GM12891 (cell line): Measurements from ENCODE around the gene COX19.

Source experiments
- DNase-seq: peaks from one replicate; pipeline ENCODE4 v3.0.0; 2011; ENCODE audit warnings: low spot score; ENCODE audit not compliant: insufficient read length
- FAIRE-seq: peaks from 2 replicates; lab custom pipeline; 2011; peaks lifted over from hg19 to GRCh38; lab: Jason Lieb, UNC
- PAX5 ChIP-seq: IDR thresholded peaks from 2 replicates; pipeline ENCODE4 v1.6.1; 2011; ENCODE audit warnings: low read length, moderate library complexity, mild to moderate bottlenecking; ENCODE audit not compliant: insufficient read depth, severe bottlenecking
- POLR2A ChIP-seq: IDR thresholded peaks from 2 replicates; pipeline ENCODE4 v1.6.1; 2011; ENCODE audit warnings: low read depth, low read length, control low read depth
- POLR2AphosphoS5 ChIP-seq: IDR thresholded peaks from 2 replicates; pipeline ENCODE4 v1.6.1; 2011; ENCODE audit warnings: low read depth, low read length, control low read depth
- POU2F2 ChIP-seq: IDR thresholded peaks from 2 replicates; pipeline ENCODE4 v1.6.1; 2011; ENCODE audit warnings: low read depth, mild to moderate bottlenecking, control low read depth, low read length, moderate library complexity
- SPI1 ChIP-seq: IDR thresholded peaks from 2 replicates; pipeline ENCODE4 v1.6.1; 2011; ENCODE audit warnings: low read depth, low read length, control low read depth
- TAF1 ChIP-seq: IDR thresholded peaks from 2 replicates; pipeline ENCODE4 v1.6.1; 2011; ENCODE audit warnings: low read depth, low read length, control low read depth

COX19 gene

DNA sequence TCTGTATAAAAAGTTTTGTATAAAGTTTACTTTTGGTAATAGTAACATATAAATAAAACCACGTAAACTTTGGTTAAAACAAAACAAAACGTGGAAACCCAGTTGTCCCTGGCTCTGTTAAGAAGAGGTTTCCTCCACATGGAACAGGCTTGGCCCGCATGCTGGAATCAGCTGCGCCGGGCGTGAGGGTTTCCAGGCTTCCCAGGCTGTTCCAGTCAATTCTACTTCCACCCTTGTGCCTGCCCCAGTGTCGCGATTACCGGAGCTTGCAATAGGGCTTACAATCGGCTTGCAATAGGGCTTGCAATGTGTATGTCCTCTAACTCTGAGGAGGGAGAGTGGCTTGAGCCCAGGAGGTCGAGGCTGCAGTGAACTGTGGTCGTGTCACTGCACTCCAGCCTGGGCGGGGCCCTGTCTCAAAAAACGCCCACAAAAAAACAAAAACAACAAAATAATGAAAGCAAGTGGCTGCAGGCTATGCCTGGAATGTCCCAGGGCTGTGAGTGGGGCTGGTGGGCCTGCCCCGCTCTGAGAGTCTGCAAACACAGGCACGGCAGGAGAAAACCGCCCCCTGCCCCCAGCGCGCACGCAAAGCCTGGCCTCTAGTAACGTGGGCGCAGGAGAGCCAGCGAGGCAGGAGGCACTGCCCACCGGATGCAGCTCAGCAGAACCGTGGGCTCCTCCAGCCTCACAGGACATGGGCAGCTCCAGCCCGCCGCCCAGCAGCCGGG, 24.0 kb upstream of the COX19 start:
- FAIRE-seq, result no peak
- no peak for DNase-seq
- TF ChIP-seq SPI1 (no peak), TAF1 (no peak), POU2F2 (no peak), POLR2AphosphoS5 (no peak), PAX5 (no peak), POLR2A (no peak)

DNA sequence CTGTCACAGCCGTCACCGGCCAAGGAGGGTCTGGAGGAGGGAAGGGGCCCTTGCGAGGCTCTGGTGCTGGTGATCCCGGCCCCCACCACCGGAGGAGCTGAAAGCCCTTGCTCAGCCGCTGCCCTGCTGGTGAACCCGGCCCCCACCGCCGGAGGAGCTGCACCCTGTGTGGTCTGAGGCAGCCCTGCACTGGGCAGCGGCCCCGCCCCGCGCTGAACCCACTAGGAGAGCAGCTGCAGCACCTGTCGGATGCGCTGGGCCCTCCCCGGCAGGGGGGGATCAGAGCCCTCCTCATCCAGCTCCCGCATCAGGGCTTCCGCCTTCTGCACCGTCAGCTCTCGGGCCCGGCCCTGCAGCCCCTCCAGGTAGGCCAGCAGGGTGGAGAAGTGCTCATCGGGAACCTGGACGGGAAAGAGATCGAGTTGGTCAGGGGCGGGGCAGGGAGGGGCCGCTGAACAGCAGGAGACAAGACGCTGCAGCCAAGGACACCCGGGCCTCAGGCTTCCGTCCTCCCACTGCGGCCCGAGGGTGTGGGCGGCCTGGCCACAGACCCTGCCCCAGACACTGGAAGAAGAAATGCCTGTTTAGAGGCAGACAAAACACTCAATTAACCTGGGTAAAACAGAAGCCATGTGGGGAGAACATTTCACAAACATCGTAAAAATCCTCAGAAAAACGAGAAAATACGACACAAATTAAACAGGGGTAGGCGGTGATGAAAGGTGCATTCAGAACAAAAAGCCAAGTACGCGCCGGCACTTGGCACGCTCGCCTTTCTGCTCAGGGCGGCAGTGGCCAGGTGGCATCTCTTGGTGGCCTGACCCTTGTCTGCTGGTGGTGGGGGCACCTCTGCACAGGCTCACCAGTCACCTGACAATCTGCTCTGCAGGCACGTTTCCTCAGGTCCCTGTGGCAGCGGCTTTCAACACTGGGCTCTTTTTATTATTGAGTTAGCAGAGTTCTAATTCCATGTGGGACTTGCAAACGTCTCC, 22.4 kb upstream of the COX19 start:
- TF ChIP-seq TAF1, result no peak
- no peak for TF ChIP-seq POU2F2
- TF ChIP-seq PAX5, result no peak
- TF ChIP-seq POLR2A, result no peak
- TF ChIP-seq SPI1, result no peak
- no peak for TF ChIP-seq POLR2AphosphoS5
- FAIRE-seq (no peak), DNase-seq (no peak)

DNA sequence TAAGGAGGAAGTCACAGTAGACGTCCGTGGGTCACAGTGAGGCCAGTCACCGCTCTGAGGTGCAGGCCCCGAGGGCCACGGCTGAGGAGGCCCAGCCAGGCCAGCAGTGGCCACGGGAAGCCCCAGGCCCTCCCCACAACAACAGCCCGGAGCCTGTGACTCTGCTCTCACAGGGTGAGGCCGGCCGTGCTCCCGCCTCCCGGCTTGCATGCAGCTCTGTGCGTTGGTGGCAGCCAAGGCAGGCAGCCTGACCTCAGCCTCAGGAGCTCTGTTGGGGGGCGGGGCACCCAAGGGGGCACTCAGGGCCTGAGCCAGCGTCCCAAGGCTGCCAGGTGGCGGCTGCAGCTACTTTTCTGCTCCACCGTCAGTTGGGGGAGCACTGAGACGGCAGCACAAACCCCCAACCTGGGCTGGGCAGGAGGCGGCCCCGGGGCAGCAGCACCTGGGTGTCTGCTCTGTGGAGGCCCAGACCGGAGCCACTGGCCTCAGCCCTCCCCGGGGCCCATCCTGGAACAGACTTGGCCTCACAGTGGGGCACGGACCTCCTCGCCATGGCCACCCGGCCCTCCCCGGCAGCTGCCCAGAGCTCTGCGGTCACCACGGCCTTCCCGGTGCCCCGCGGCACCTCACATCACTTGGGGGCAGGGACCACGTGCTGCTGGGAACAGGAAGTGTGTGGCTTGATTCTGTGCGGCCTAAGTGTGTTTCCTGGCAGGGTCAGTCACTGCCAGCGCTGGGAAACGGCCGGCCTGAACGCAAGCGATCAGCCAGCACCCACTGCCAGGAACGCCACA, 20.9 kb upstream of the COX19 start:
- DNase-seq (no peak), FAIRE-seq (no peak)
- no peak for TF ChIP-seq POLR2AphosphoS5
- TF ChIP-seq TAF1, result no peak
- no peak for TF ChIP-seq SPI1
- TF ChIP-seq POU2F2, result no peak
- no peak for TF ChIP-seq POLR2A
- TF ChIP-seq PAX5, result no peak

- FAIRE-seq (no peak), DNase-seq (no peak)
- TF ChIP-seq TAF1, result no peak
- TF ChIP-seq POLR2AphosphoS5, result no peak
- no peak for TF ChIP-seq SPI1
- no peak for TF ChIP-seq POLR2A
- no peak for TF ChIP-seq PAX5
Observed at GRCh38 chr7:995571-995970, 20.2 kb upstream of the COX19 start.

DNA sequence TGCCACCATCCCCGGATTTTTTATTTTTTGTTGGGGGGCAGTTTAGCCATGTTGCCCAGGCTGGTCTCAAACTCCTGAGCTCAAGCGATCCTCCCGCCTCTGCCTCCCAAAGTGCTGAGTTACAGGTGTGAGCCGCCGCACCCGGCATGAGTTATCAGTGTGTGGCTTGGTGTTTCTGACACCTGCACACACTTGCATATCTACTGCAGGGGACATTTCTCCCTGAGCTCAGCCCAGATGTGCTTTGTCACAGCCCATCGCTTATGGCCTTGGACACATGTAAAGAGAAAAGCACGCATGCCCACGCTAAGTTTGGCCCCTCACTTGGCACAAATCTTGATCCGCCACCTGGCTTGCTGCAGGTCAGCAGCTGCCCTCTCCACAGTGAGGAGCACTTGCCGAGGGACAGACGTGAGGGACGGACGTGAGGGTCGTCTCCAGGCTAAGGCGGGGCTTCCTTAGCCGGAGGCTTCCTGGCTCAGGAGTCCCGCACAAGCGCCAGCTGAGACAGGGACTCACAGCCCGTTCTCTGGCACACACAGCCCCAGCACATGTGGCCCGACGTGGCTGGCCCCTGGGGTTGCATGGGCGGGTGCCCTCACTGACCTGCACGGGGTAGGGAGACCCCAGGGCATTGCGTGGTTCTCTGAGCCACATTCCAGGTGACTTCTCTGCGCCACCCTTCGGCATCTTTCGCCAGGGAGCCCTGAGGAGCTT, 19.4 kb upstream of the COX19 start:
- peak; percentile 61 for FAIRE-seq
- peak; percentile 38 for TF ChIP-seq POLR2AphosphoS5
- no peak for TF ChIP-seq TAF1
- no peak for DNase-seq

GRCh38 chr7:992709-993607, 17.6 kb upstream of the COX19 start:
- TF ChIP-seq PAX5 (no peak), POU2F2 (no peak), POLR2AphosphoS5 (no peak), SPI1 (no peak), POLR2A (no peak), TAF1 (no peak)
- FAIRE-seq, result peak; percentile 99
- DNase-seq, result peak; percentile 96

DNA sequence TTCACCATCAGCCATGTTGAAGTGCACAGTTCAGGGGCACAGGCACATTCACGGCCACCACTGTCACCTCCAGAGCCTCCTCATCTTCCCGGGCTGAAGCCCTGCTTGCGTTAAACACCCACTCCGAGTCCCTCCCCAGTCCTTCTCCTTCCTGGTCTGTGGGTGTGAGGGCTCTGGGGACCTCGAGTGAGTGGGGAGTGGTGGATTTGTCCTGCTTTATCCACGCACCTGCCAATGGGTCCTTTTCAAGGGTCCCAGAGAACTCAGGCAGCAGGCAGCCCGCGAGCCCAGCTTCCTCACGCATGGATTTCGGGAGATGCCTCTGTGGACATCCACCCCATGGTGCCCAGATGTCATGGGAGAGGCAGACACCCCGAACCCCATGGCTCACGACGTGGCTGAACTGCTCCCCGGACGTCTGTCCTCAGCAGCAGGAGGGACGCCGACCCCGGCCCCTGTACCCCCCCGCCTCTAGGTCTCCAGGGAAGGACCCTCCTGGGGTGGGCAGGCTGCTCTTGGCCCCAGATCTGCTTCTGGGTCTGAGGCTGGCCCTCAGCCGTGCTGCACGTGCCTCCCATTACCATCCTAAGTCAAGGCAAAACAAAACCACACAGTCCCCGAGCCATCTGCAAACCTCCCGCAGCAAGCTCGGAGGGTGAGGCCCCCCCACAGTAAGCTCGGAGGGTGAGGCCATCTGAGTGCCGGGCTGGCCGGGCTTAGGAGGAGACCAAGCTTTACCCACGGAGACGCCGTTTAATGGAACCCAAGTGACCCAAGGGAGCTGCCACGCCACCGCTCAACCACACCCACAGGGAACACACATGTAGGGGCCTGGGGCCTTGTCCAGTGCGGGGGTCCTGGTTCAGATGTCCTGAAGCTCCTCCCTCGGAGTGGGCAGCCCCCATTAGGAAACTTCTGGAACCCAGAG, 16.6 kb upstream of the COX19 start:
- no peak for DNase-seq
- FAIRE-seq, result no peak
- no peak for TF ChIP-seq POLR2AphosphoS5
- TF ChIP-seq POLR2A, result no peak
- no peak for TF ChIP-seq TAF1
